DLD1 (cell line): ENCODE measurements around the gene AUTS2.

ENCODE experiments used
- in situ Hi-C: cut with HindIII; loops from 2 replicates; pipeline ENCODE4 v1.10.0; 2017; ENCODE audit warnings: low sequenced_read_pairs

AUTS2 gene

DNA sequence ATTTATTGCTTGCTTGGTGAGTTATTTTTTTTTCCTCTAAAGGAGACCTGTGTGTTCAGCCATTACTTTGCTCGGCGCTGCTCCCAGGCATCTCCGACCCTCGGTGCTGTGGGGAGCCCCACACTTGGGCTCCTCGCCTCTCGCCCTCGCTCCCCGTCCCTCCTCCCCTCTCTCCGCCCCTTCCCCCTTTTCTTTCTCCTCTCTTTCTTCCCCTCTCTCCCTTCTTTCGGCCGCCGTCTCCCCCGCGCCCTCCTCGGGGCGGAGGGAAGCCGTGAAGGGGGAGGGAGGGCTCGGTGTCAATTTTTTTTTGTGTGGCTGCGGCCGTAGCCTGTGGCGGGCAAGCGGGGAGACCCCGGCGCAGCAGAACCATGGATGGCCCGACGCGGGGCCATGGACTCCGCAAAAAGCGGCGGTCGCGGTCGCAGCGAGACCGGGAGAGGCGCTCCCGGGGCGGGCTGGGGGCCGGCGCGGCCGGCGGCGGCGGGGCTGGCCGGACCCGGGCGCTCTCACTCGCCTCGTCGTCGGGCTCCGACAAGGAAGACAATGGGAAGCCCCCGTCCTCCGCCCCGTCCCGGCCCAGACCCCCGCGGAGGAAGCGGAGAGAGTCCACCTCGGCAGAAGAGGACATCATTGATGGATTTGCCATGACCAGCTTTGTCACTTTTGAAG is 1.1 kb downstream of the AUTS2 start:
- in situ Hi-C loops = no loop called here

DNA sequence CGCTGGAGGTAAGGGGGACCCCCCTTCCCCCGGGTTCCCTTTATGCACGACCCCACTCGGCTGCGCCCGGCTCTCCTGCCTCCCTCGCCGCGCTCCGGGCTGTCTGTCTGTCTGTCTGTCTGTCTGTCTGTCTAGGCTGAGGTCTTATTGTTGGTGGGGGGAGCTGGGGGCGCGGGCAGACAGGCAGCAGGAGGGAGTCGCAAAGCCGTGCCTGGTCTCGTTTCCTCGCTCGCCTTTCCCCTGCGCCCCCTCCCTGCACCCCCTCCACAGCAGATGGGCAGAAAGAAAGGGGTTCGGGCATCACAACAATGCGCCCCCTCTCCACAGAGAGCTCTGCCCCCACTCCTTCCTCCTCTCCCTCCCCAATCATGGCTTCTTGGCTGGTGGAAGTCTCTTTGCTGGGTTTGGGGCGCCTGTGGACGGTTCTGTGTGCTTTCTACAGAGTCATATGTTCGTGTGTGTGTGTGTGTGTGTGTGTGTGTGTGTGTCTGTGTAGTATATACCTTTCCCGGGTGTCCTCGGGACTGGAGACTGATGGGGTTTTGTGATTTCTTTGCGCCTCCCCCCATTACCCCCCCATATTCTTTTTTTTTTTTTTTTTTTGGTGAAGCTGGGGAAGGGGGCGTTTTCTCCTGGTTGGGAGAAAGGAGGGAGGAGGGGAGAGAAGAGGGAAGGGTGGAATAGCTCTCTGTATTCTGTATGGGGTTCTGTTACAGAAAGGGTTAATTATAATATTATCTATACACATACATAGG is 1.9 kb downstream of the AUTS2 start:
- in situ Hi-C loops = no loop called here

DNA sequence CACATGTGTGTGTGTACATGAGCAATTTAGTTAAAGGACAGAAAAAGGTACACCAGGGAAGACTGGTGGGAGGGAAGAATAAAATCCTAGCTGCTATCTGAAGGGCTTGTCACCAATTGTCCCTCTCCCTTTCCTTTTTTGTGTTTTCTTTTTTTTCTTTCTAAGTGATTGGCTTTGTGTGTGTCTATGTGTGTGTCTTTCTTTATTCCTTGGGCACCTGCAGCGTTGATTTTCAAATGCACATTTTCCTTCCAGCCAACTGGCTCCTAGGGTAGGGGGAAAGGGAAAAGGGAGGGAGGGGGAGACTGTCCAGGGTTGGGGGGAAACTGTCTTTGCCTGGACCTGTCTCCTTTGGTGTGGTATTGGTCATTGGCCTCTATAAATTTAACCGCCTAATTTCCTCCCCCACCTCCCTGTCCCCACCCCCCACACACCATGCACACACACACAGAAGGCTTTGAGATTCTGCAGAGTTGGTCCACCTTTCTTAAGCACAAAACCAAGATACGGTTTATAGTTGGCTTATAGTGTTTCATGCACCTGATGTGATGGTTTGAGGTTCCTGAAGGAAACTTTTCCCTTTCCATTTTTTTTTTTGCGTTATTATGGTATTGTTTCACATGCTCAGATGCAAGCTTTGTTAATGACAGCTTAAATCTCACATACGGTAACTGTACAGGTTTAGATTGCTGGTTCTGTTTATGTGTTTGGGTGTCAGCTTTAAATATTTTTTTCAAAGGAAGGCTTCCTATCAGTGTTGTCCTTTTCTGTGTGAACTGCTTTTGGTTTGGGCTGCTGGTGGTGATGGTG is 2.6 kb downstream of the AUTS2 start:
- in situ Hi-C loops = no loop called here

DNA sequence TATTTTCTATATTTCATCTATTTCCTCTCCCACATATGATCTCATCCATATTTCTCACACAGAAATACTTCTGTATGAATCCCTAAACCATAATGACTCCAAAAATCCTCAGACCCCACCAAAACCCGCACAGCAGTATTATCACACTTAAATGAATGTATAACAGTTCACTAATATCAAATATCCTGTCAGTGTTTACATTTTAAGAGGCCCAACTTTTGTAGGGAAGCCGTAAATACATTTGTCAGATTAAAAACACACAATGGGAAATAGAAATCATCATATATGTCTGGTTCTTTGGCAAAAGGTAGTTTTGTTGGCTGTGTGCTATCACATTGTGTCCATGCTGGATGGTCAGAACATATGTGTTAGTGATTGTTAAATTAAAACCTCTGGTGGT is 4.2 kb downstream of the AUTS2 start:
- in situ Hi-C loops = no loop called here

DNA sequence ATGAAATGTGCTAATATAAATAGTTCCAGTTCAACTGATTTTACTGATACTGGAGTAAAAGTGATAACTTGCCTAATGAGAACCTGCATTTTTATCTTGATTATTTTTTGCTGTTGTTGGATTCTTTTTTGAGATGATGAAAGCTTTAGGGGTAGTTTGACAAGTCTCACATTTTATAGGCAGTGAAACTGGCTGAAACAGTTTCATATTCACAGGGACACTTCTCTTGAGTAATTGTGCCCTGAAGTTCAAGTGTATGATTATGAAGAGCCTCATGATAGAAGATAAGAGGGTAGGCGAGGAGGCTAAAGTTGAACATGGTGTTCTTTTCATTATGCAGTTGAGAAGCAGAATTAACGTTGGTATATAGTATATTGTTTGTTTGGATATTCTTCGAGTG is 5.1 kb downstream of the AUTS2 start:
- in situ Hi-C loops = no loop called here

DNA sequence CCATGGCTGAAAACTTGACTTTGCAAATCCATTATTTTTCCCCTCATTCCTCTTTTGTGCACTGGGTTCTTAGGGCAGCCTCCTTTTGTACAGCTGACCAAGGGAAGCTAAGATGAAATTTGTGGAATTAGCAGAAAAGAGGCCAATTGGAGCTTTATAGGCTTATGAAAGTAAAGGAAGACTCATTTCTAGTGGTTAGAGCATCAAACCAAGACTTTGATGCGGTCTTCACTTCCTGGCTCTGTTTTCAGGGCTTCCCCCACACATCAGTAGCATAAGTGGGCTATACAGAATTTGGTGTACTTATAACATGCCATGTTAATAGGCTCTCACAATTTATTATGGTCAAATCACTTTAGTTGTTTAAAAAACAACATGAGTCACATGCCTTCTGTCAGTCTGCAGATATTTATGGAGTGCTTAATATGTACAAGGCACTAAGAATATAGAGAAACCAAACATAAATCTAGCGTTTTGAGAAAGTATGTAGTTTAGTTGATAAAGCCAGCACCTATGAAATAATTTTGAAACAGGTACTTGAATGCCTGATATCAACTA is 5.7 kb downstream of the AUTS2 start:
- in situ Hi-C loops = no loop called here

- in situ Hi-C loops = no loop called here
These were observed 6.8 kb downstream of the AUTS2 start for GRCh38 chr7:69605070-69605469.

DNA sequence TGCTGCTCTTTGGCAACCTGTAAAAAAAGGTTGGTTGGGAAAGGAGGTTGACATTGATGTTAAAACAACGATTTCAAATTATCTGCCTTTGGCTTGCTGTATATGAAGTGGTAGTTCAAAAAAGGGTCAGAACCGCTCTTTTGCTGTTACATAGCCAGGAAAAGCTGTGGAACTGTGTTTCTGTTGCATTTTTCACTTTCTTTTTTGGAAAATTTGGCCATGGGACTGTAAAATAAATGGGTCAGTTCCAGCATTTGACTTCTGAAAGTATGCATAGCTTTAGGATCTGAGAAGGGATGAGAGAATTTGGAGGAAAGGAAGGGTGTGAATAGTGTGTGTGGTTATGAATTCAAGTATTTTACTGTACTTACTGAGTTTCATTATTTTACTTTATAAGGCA is 7.3 kb downstream of the AUTS2 start:
- in situ Hi-C loops = no loop called here

DNA sequence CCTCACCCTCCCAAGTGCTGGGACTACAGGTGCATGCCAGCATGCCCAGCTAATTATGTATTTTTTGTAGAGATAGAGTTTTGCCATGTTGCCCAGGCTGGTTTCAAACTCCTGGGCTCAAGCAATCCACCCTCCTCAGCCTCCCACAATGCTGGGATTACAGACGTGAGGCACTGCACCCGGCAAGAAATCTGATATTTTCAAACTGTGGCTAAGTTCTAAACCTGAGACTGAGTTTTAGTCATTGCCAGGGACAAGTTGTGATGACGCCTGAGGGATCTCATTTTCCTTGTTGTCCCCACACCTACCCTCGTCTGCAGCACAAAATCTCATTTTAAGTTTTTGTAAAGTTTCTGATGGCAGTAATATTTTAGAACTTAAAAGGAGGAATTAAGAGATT is 9.8 kb downstream of the AUTS2 start:
- in situ Hi-C loops = no loop called here

GRCh38 chr7:69608878-69609277 is 10.6 kb downstream of the AUTS2 start:
- in situ Hi-C loops = no loop called here

DNA sequence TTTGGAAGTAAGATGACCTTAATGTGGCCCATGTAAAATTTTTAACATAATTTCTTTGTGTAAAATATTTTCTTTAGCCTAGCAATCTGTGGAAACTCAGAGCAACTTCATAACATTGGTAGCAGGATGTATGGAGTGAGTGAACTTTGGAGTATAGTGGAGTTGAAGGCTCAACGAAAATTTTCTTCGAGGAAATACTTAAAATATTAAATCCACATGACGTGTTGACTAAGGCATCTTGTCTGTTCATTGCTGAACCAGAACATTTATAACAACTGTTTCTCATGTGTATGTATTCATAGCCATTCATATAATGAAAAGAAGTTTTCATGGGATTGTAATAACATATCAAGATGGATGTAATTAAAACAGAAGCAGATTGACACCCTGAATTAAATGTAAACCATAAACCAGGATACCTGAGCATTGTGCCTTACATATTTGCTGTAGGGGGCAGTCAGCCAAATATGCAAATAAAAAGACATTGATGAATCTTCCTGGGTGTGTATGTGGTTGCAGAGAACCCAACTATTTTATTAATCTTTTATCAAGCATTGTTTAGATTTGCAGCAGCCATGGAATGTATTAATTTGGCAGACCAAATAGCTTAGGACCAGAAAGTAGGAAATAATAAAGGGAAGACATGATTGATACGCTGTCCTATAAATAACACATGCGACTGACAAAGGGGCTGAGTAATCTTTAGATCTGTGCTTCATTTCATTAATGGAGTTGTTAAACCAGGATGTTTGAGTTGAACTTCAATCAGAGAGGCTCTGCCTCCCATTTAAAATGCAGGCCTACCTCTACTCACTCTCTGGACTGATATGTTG is 11.5 kb downstream of the AUTS2 start:
- in situ Hi-C loops = no loop called here

GRCh38 chr7:69610374-69611084 is 12.3 kb downstream of the AUTS2 start:
- in situ Hi-C loops = no loop called here

DNA sequence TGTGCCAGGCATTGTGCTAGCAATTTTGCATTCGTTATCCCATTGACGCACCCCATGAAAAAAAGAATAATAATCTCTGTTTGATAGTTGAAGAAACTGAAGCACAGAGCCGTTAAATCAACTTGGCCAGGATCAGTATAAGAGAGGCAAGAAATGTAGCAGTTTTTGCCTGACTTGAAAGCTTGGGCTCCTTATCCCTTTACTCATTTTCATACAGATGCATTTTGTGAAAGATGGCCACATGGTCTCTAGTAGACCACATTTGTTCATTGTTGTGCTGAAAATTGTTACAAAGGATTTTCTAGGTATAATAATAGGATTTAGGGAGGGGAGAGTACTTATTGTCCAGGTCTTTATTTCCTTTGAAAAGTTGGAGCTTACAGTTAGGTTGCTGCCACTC is 14.7 kb downstream of the AUTS2 start:
- in situ Hi-C loops = no loop called here

- in situ Hi-C loops = no loop called here
These were observed 15.6 kb downstream of the AUTS2 start for GRCh38 chr7:69613846-69614245.

DNA sequence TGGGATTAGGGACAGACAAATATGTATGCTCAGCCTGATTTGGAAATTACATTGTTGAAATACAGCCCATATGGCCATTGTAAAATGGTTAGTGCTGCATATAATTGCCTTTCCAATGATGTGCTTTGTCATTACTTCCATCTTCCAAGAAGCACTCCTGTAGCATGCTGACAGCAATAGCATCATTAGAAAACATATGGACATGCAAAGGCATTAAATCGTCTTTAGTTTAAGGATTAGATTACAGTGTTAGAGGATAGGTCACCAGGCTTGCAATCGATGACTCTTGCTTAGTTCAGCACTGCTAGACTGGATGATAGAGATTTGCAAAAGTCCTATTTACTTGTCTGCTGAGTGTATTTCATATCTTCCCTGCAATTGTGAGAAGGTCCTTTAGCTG is 17.4 kb downstream of the AUTS2 start:
- in situ Hi-C loops = no loop called here

- in situ Hi-C loops = no loop called here
These were observed 19.1 kb downstream of the AUTS2 start for GRCh38 chr7:69617364-69617763.

DNA sequence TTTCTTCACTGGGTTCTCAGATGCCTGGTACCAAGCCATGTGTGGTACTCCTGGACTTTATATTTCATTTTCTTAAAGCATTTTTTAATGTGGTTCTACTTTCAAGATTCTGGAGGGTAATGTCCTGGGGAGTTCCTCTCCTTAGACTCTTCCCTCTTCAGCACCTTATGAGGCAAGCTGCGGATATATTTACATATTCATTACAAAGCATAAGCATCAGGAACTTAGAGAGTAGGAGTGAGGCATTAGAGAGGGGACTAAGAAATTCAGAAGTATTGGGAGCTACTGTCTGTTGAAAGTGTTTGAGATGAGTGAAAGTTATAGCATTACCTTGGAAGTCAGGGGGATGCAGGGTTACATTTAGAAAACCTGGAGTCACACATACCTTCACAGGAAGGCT is 20.8 kb downstream of the AUTS2 start:
- in situ Hi-C loops = no loop called here

DNA sequence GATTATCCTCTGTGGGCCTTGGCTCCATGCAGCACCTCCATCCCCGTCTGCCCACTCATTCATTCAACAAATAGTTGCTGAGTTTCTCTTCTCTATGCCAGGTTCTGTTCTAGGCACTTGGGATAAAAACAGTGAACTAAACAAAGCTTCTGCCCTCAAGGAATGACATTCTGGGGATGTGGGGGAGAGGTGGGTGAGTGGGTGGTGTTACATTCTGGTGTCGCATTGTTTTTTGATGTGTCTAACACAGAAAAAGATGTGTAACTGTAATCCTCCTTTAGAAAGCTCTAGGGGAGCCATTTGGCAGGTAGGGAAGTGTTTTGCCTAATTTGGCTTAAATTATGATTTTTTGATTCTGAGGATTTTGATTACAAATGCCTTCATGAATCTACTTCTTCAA is 21.4 kb downstream of the AUTS2 start:
- in situ Hi-C loops = no loop called here

GRCh38 chr7:69620063-69620462 is 21.8 kb downstream of the AUTS2 start:
- in situ Hi-C loops = no loop called here

DNA sequence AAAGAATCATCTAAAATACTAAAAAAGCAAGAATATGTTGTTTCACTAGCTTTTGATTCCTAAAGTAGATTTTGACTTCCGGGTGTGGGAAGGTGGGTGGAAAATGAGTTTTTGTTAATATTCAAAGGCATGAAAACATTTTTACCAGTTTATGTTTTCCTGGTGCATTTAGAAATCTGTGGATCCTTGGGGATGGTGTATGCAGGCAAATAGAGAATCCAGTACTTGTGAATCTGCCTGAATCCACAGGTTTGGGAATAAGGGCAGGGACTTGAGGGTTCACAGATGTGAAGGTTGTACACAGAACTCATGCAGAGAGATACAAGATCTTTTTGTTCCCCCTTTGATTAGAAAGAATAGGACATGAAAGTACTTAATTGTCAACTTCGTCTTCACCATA is 22.4 kb downstream of the AUTS2 start:
- in situ Hi-C loops = no loop called here
